Right kidney (tissue), 9 donors: Measurements from ENCODE around the gene IP6K3.

Experiments
- DNase-seq: peaks from one replicate; pipeline ENCODE4 v3.0.0-alpha.2; 2016
- long read RNA-seq, 8 donors: transcript quantifications; one replicate each; lab custom pipeline, GENCODE V29; 2026

Gene IP6K3
- long read RNA-seq, donor 1 = 0 reads
- long read RNA-seq, donor 2 = 0 reads
- long read RNA-seq, donor 3 = 0 reads
- long read RNA-seq, donor 4 = 0 reads
- long read RNA-seq, donor 5 = 0 reads
- long read RNA-seq, donor 6 = 0 reads
- long read RNA-seq, donor 7 = 0 reads
- long read RNA-seq, donor 8, partial matches to known transcripts = 0 of 1 reads
- long read RNA-seq, donor 8, other reads (novel, unspliced or antisense) = 0 of 1 reads

GRCh38 chr6:33746651-33747100 is at the start of gene IP6K3:
IP6K3 (minus strand) TSS chr6:33746905; CDS start chr6:33735476, 11,429 bp downstream.
- no peak for DNase-seq

DNA sequence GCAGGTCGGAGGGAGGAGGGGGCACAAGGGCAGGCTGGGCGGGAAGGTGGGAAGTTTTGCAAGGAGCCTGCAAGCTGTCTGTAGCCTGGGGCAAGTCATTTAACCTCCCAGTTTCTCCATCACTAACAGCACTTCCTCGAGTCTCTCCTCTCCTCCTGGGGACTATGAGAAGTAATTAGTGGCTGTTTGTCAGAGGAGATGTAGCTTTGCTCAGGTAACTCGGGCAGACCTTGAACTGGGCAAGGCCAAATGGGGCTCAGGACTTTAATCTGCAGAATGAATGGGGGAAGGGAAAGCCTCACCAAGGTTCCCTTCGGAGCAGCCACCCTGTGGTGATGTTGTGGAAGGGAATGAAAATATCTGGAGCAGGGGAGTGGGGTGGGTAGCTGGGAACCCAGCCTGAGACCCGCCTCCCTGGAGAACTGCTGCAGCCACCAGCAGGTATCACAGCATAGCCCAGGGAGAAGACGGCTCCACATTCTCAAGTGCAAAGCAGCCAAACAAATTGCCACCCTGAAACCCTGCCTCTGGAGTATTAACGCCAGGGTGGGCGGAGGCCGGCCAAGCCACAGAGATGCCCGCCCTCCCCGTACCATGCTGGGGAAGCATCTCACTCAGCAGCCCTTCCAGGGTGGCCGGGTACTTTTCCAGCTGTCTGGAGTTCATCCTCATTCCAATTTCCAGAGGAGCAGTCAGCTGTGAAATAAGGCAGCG is 48.4 kb upstream of the IP6K3 start:
- DNase-seq = no peak

DNA sequence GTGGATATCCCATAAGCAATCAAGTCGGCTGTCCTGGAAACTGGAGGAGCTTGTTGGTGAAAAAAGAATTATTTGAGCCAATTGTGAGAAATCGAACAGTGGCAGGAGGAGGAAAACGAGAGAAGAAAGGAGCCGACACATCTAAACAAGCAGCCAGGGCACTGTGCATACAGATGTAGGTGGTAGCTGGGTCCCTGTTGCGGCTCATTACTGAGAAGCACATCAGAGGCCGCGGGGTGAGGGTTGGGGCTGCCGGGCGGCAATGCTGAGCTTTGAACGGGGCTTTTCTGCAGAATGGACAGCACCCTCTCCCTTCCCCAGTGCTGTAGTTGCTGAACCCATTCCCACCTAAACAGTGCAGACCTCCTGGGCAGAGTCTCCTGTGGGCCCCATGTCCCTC is 46.3 kb upstream of the IP6K3 start:
- DNase-seq = no peak

- DNase-seq = no peak
Observed at GRCh38 chr6:33791620-33792019, 44.9 kb upstream of the IP6K3 start.

GRCh38 chr6:33790910-33791309 is 44.2 kb upstream of the IP6K3 start:
- DNase-seq = no peak

GRCh38 chr6:33790379-33790778 is 43.7 kb upstream of the IP6K3 start:
- DNase-seq = no peak

DNA sequence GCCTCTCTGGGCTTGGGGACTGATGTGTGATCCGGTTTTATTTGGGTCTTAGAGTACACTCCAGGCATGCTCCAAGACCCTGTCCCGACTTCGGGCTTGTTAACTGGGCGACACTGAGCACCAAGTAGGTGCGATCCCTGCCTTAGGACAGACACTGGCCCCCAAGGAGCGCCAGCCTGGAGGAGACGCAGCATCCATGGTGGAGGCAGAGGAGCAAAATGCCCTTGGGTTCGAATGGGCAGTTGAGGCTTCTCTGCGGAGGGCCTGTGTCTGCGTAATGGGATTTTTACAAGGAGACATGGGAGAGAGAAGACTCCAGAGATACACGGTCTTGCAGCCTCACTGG is 42.8 kb upstream of the IP6K3 start:
- no peak for DNase-seq

DNA sequence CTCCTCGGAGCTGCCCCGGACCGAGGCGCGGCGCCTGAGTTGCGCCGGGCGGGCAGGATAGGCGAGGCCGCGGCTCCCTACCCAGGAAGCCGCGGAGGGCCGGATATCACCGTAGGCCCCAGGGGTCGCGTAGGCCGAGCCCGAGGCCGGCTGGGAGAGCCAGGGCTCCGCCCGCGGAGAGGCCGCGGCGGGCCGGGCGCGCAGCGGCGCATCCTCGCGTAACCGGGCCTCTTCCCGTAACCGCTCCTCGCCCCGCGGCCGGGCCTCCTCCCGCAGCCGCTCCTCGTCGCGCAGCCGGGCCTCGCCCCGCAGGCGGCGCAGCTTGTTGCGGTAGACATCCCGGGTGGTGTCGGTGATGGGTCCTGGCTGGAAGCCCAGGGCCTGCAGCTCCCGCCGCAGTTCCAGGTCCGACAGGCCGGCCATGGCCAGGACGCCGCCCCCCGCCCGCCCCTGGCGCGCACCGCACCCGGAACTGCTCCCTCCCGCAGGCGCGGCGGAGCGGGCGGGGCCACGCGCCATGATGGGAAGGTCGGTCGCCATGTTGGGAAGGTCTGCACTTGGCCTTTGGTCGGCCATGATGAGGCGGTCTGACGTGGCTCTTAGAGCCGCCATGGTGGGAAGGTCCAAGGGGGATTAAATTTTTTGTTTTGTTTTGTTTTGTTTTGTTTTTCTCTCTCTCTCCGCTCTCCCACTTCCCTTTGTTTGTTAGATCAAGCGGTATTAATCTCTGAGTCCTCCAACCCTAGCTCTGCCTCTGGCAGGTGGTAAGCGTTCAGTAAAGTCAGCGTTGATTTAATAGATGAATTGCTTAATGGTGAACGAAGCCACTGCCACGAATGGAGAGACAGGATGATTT is 42.2 kb upstream of the IP6K3 start, which contains the start of gene LEMD2:
LEMD2 (minus strand) TSS at position 437 of the 856 bp plus-strand sequence; CDS start at position 423, 14 bp downstream.
- peak; percentile 98 for DNase-seq

DNA sequence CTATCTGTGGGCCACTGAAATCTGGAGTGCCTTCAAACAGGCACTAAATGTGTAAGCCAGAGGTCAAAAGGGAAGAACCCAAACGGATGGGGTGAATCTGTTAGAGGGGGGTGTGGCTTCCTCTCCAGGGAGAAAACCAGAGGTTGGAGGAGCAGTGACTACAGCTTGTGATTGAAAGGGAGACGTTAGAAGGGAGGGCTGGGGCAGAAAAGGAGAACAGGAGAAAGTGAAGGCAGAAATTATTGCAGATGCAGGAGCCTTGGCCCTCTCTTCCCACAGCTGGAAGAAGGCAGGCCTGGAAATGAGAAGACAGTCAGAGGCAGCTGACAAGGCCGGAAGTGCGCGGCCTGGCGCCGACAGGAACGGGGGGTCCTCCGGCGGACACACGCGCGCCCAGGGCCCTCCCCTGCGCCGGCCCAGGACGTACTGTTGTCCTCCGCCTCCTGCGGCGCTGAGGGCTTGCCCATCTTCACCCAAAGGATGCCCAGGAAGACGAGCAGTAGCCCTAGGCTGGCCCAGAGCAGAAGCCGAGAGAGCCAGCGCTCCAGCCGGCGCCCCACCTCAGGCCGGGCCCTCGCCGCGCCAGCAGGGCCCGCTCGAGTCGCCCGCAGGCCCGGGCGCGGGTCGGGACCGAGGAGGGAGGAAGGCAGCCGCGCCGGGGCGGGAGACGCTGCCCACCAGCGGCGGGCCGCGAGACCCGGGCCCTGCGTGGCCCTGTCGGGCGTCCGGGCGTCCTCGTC is 41.4 kb upstream of the IP6K3 start:
- peak; percentile 84 for DNase-seq

DNA sequence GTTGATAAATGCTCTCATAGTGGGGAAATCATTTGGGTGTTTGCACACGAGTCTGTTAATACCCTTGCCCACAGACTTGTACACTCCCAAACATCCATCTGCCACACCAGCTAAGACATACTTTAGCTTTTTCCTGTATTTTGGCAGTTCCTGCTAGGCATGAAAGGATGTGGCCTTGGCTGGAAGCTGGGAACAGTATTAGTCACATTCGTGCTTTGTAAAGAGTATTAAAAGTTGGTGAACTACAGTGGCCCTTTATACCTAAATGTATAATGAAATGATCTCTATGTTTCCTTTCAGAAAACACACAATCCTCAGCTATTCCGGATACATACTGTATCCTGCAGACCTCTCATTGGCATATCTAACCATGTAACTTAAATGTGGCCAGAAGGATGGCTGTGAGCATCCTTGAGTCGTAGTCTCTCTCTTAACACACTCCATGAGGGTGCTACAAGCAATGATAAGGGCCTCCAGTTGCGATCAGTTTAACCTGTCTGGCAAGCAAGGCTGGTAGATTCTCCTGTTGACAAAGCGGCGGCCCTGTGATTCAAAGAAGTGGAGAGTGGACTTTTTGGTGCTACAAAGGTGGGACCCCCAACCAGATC is 40.7 kb upstream of the IP6K3 start:
- DNase-seq = no peak

DNA sequence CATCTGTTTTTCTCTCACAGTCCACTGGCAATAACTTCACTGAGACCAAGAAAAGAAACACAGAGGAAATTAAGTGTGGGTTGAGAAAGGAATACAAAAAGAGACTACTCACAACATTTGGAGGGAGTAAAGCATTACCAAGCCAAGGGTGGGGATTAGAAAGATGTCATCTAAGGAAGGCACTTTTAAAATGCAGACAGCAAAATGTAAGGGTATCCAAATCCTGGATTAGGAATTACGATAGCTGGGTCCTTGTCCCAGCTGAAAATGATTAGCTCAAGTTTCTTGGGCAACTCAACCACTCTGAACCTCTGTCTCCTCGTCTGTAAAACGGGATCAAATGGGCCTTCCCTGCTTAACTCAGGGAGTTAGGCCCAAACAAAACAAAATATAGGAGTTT is 40.0 kb upstream of the IP6K3 start:
- no peak for DNase-seq

GRCh38 chr6:33785778-33786177 is 39.1 kb upstream of the IP6K3 start:
- DNase-seq = no peak

- no peak for DNase-seq
Observed at GRCh38 chr6:33784787-33785186, 38.1 kb upstream of the IP6K3 start.

DNA sequence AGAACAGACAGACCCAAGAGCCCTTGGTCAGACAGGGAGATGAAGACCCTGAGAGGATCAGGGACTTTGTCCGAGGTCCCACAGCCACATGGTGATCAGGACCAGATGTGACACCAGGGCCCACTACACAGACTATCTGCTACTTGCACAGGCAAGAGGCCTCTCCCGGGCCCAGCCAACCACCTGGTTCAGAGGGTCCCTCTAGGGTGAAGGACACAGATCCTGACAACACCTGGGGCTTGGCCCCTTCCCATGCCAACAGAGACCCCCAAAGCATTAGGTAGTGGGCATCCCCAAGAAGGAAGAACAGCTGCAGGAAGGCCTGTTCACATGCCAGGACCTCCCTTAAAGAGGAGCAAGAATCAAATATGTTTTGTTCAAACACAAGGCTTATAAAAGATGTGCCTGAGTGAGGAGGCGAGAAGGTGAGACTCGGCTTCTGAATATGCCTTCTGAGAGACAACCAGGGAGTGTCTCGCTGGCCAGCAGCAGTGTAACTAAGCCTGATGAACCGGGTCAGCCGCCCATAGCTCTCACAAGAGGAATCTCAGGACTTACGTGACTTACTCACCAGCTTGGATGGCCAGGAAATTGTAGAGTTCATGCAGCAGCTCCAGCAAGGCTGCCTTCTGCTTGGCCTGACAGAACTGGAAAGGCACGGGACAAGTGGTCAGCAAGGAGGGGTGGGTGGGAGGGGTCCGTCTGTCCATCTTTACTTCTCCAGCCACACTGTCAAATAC is 37.2 kb upstream of the IP6K3 start:
- DNase-seq = no peak

DNA sequence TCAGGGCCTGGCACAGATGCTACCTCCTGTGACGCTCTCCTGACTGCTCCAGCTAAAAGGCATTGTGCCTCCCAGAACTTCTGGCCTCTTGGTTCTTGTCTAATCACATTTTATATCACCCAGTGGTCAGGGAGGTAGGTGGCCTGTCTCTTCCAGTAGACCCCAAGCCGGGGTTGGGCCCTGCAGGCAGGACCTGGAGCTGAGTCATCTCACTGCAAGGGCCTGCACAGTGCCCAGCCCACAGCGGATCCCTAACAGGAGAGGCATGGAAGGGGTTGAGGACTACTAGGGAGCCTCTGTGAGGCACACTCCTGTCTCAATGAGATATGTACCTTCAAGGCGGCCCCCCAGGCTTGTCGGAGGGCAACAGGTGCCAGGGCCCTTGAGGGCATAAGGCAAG is 35.9 kb upstream of the IP6K3 start:
- no peak for DNase-seq

GRCh38 chr6:33781131-33781975 is 34.6 kb upstream of the IP6K3 start:
- DNase-seq = no peak

DNA sequence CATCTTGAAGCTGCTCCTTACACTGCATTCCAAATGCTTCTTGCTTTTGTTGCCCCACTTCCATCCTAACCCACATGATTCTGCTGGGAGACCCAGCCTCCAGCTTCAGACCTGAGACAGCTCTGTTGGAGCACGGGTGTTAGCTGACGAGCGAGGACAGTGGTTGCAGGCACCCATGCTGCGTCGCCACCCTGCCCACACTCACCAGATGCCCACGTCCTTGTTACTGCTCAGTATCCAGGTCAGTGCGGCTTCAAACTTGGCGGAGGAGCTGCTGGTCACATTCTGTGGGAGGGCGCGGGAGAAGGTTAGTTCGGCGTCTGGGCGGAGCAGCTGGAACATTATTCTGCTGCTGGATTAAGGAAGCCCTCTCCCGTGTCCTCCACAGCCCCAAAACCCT is 33.2 kb upstream of the IP6K3 start:
- no peak for DNase-seq

DNA sequence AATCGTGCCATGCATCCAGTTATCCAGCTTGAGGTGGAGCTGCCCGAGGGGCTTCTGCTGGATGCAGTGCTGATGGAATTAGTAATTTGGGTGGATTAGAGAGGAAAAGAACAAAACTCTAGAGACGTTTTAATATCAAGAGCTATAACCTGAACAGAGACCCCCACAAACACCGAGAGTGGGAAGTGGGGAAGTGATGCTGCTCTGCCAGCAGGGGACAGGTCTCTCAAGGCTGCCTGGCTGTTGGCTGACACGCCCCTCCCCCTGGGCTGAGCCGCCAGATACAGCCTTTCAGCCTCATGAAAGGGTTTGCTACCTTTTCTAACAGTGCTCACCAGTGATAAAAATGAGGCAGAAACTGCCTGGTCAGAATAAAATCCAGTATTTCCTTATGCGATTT is 32.6 kb upstream of the IP6K3 start:
- no peak for DNase-seq

DNA sequence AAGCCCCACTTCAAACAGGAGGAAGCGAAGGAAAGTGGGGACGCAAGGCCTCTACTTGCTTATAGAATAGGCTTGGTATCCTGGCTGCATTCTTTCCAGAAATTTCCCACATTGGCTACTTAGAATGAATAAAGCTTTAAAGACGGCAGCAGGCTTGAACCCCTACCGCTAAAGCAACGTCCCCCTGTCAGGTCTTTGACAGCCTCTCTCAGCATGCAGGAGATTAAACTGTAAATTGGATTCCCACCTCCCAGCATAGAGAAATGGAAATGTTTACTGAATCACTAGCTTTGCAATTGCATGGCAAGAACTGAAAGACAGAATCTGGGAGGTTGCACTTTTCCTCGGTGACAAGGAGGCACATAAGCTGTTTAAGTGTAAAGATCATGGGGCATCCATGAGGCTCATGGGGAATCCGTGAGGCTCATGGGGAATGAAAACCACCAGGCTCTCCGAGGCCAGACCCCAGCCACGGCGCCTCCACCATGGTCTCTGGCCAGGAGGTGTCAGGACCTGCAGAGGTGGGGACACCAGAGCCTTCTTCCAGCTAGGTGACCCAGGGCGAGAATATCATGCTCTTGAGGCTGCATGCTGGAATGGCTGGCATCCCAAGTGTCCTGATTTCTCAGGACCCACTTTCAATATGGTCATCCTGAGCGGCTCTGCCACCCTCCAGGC is 31.9 kb upstream of the IP6K3 start:
- DNase-seq = no peak
